Peyer's patch (tissue), 4 donors: Measurements from ENCODE around the gene MXRA8.

Experiments used
- CTCF ChIP-seq, 6 experiments: fragments of 450-650 bp in 4 of 6; fragments of 200-600 bp in 2 of 6; sonication (generic) in 1 of 6; IDR thresholded peaks; one replicate each; pipeline ENCODE4 v1.5.1; 2017 to 2019; ENCODE audit warnings: antibody characterized with exemption in 6 of 6, mild to moderate bottlenecking in 3 of 6, moderate library complexity in 1 of 6
- POLR2A ChIP-seq, 2 donors: fragments of 450-650 bp; IDR thresholded peaks; one replicate each; pipeline ENCODE4 v1.5.1; 2017; ENCODE audit warnings: antibody characterized with exemption in 2 of 2, mild to moderate bottlenecking in 2 of 2, moderate library complexity in 2 of 2

- peak in 4 of 6 experiments; percentile 9 to 47 (median 42) for TF ChIP-seq CTCF (IDR thresholded peaks at IDR 0.05)
- no peak for TF ChIP-seq POLR2A (IDR thresholded peaks at IDR 0.05)
Measured at GRCh38 chr1:1344655-1345361, 13.5 kb downstream of the MXRA8 start.
